Glutamatergic neuron (in vitro differentiated cells): ENCODE results near the gene KLC4. TPM values are rescaled to one million over a fixed set of nuclear protein-coding genes. Genes with fewer than 3 reads are reported as not detected.
"Not testable (repeated sequence)": the region's sequence is repeated elsewhere in the genome, so short reads cannot be mapped to it uniquely, and the experiment has no call there.

Experiments used
- DNase-seq: peaks from one replicate; pipeline ENCODE4 v3.0.0; 2022
- H3K27ac Mint-ChIP-seq: one replicate; pipeline ENCODE4 v1.8.0; 2020; ENCODE audit warnings: mild to moderate bottlenecking, mixed read lengths, inconsistent platforms; ENCODE audit not compliant: unreplicated experiment
- H3K27me3 Mint-ChIP-seq: one replicate; pipeline ENCODE4 v1.8.0; 2020; ENCODE audit warnings: mild to moderate bottlenecking, moderate library complexity, mixed read lengths, inconsistent platforms; ENCODE audit not compliant: unreplicated experiment
- H3K36me3 Mint-ChIP-seq: one replicate; pipeline ENCODE4 v1.8.0; 2020; ENCODE audit warnings: mild to moderate bottlenecking, mixed read lengths, inconsistent platforms; ENCODE audit not compliant: unreplicated experiment
- H3K4me1 Mint-ChIP-seq: one replicate; pipeline ENCODE4 v1.8.0; 2020; ENCODE audit warnings: mild to moderate bottlenecking, low read depth, mixed read lengths, inconsistent platforms; ENCODE audit not compliant: unreplicated experiment
- H3K4me3 Mint-ChIP-seq: one replicate; pipeline ENCODE4 v1.8.0; 2020; ENCODE audit warnings: mild to moderate bottlenecking, mixed read lengths, inconsistent platforms; ENCODE audit not compliant: unreplicated experiment
- H3K9me3 Mint-ChIP-seq: one replicate; pipeline ENCODE4 v1.8.0; 2020; ENCODE audit warnings: mild to moderate bottlenecking, moderate library complexity, mixed read lengths, inconsistent platforms; ENCODE audit not compliant: unreplicated experiment
- total RNA-seq: library from RNA; stranded (reverse); fragmentation: NEBNext Ultra II Directional; extraction: Animal tissue kit (Norgen Biotek cat#: 25700); gene quantifications from one replicate; pipeline ENCODE4 v1.2.1, GENCODE V29; 2021; ENCODE audit not compliant: unreplicated experiment
- TF ChIP-seq, protein P1 (sequence below): fragments of 200-600 bp; sonication (generic); IDR thresholded peaks from one replicate; pipeline ENCODE4 v1.5.0; 2021; ENCODE audit not compliant: partially characterized antibody, unreplicated experiment

KLC4 gene
- total RNA-seq, 1 donor from 2014 or later, result 62.3 TPM

- no peak overlapping the region for H3K4me3 Mint-ChIP-seq
- H3K9me3 Mint-ChIP-seq, result no peaks in the 10 kb centered on the region
- H3K27me3 Mint-ChIP-seq, result peaks cover 8% of the 10 kb centered on the region
- H3K27ac Mint-ChIP-seq, result no peak overlapping the region
- DNase-seq, result no peak
- no peaks in the 10 kb centered on the region for H3K36me3 Mint-ChIP-seq
- TF ChIP-seq, protein P1, sequence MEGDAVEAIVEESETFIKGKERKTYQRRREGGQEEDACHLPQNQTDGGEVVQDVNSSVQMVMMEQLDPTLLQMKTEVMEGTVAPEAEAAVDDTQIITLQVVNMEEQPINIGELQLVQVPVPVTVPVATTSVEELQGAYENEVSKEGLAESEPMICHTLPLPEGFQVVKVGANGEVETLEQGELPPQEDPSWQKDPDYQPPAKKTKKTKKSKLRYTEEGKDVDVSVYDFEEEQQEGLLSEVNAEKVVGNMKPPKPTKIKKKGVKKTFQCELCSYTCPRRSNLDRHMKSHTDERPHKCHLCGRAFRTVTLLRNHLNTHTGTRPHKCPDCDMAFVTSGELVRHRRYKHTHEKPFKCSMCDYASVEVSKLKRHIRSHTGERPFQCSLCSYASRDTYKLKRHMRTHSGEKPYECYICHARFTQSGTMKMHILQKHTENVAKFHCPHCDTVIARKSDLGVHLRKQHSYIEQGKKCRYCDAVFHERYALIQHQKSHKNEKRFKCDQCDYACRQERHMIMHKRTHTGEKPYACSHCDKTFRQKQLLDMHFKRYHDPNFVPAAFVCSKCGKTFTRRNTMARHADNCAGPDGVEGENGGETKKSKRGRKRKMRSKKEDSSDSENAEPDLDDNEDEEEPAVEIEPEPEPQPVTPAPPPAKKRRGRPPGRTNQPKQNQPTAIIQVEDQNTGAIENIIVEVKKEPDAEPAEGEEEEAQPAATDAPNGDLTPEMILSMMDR, result no peak
- peaks cover 2% of the 10 kb centered on the region for H3K4me1 Mint-ChIP-seq
Measured at GRCh38 chr6:43038727-43039126, 20.7 kb upstream of the KLC4 start.

DNA sequence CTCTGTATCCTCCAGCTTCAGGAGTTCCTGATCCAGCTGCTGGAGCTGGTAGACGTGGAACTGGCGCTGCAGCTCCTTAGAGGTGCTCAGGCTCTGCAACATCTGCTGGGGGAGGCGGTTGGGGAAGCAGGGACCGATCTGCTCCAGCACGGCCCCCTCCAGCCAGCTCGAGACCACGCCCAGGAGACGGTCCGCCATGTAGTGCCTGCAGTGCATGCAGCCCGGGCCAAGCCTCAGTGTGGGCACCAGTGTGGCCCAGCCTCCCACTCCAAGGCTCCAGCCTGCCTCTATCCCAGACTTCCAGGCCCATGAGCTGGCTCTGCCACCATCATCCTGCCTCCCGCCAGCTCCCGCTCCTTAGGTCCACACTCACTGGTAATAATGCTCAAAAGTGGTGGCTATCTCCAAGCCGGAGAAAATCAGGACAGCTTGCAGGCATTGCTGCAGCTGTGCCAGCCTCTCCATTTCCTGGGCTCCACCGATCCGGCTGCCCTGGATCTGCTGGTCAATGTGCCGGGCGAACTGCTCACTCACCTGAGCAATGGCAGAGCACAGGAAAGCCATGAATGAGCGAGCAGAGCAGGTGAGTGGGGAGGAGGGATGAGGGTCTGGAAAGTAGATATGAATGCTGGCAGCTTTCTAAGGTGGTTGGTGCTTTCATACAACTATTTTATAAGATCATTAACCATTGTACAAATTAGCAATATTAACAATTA is 18.7 kb upstream of the KLC4 start:
- no peaks in the 10 kb centered on the region for H3K9me3 Mint-ChIP-seq
- TF ChIP-seq, protein P1, result no peak
- no peaks in the 10 kb centered on the region for H3K36me3 Mint-ChIP-seq
- peaks cover 8% of the 10 kb centered on the region for H3K27me3 Mint-ChIP-seq
- no peak for DNase-seq
- no peak overlapping the region for H3K27ac Mint-ChIP-seq
- peaks cover 2% of the 10 kb centered on the region for H3K4me1 Mint-ChIP-seq
- H3K4me3 Mint-ChIP-seq, result no peak overlapping the region

GRCh38 chr6:43041475-43041874 is 18.0 kb upstream of the KLC4 start:
- H3K9me3 Mint-ChIP-seq, H3K27ac Mint-ChIP-seq, DNase-seq, H3K4me1 Mint-ChIP-seq, H3K4me3 Mint-ChIP-seq, H3K36me3 Mint-ChIP-seq: not testable (repeated sequence)
- H3K27me3 Mint-ChIP-seq, result peaks cover 11% of the 10 kb centered on the region

DNA sequence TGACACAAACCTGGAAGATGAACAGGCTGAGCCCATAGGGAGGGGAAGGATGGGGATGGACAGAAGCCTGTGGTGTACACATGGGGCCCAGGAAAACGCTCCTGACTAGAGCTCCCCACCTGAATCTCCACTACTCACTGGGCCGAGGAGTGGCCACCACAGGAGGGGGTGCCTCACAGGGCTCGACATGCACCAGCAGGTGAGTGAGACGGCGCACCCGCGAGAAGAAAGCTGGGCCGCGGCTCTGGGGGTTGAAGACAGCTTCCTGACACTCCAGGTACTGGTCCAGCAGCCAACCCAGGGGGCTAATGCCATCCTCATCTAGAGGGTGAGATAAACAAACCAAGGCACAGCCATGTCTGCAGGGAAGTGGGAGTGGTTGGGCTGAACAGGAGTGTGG is 16.1 kb upstream of the KLC4 start:
- DNase-seq, result no peak
- Mint-ChIP-seq H3K27me3 (peaks cover 9% of the 10 kb centered on the region), H3K4me1 (no peaks in the 10 kb centered on the region), H3K36me3 (no peaks in the 10 kb centered on the region), H3K27ac (no peak overlapping the region), H3K9me3 (peaks cover 2% of the 10 kb centered on the region), H3K4me3 (no peak overlapping the region)
- TF ChIP-seq, protein P1, result no peak

- Mint-ChIP-seq H3K36me3 (no peaks in the 10 kb centered on the region), H3K4me3 (no peak overlapping the region), H3K9me3 (peaks cover 2% of the 10 kb centered on the region), H3K4me1 (no peaks in the 10 kb centered on the region), H3K27me3 (peaks cover 7% of the 10 kb centered on the region), H3K27ac (no peak overlapping the region)
- no peak for DNase-seq
- TF ChIP-seq, protein P1, result no peak
Measured at GRCh38 chr6:43045371-43045930, 14.0 kb upstream of the KLC4 start.
